IgD-negative memory B cell (primary cell): ENCODE measurements around the gene OR2T10. TPM values are rescaled to one million over a fixed set of nuclear protein-coding genes. Genes with fewer than 3 reads are reported as not detected.
"Not testable (repeated sequence)": the region's sequence is repeated elsewhere in the genome, so short reads cannot be mapped to it uniquely, and the experiment has no call there.

Experiments
- H3K27ac Mint-ChIP-seq, 3 donors: one replicate each; pipeline ENCODE4 v1.8.0; 2020 to 2022; ENCODE audit warnings: mild to moderate bottlenecking in 3 of 3, mixed read lengths in 3 of 3, moderate library complexity in 1 of 3
- H3K27me3 Mint-ChIP-seq: one replicate; pipeline ENCODE4 v1.8.0; 2021; ENCODE audit warnings: mixed read lengths
- H3K36me3 Mint-ChIP-seq: one replicate; pipeline ENCODE4 v1.8.0; 2020; ENCODE audit warnings: mild to moderate bottlenecking, mixed read lengths
- H3K4me1 Mint-ChIP-seq, 3 donors: one replicate each; pipeline ENCODE4 v1.8.0; 2020 to 2022; ENCODE audit warnings: mixed read lengths in 3 of 3, mild to moderate bottlenecking in 1 of 3
- H3K4me3 Mint-ChIP-seq, 4 donors: one replicate each; pipeline ENCODE4 v1.8.0; 2020 to 2022; ENCODE audit warnings: mild to moderate bottlenecking in 4 of 4, mixed read lengths in 4 of 4, moderate library complexity in 3 of 4
- H3K9me3 Mint-ChIP-seq, 3 donors: one replicate each; pipeline ENCODE4 v1.8.0; 2020 to 2021; ENCODE audit warnings: mixed read lengths in 3 of 3, mild to moderate bottlenecking in 1 of 3
- polyA plus RNA-seq: library from polyadenylated mRNA; unstranded; fragments of 300-500 nt; fragmentation: Illumina TruSeq; gene quantifications from one replicate; pipeline ENCODE4 v1.2.3, GENCODE V29; 2021

OR2T10 gene
- polyA plus RNA-seq, 1 donor from 2014 or later = 0.39 TPM

DNA sequence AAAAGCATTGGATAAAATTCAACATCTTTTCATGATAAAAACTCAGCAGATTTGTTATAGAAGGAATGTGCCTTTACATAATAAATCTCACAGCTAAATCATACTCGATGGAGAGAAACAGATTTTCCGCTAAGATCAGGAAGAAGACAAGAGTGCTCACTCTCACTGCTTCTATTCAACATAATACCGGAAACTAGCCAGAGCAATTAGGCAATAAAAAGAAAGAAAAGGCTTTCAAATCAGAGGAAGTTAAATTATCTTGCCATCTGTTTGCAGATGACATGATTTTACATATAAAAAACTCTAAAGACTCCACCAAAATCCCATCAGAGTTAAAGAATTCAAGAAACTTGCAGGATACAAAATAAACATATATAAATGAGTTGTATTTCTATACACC, 26.7 kb downstream of the OR2T10 start:
- H3K27ac Mint-ChIP-seq, H3K9me3 Mint-ChIP-seq, H3K4me1 Mint-ChIP-seq, H3K27me3 Mint-ChIP-seq, H3K36me3 Mint-ChIP-seq, H3K4me3 Mint-ChIP-seq: not testable (repeated sequence)

GRCh38 chr1:248569049-248569448, 28.5 kb downstream of the OR2T10 start:
- not testable (repeated sequence) for H3K36me3 Mint-ChIP-seq, H3K27me3 Mint-ChIP-seq, H3K9me3 Mint-ChIP-seq, H3K27ac Mint-ChIP-seq, H3K4me1 Mint-ChIP-seq, H3K4me3 Mint-ChIP-seq

DNA sequence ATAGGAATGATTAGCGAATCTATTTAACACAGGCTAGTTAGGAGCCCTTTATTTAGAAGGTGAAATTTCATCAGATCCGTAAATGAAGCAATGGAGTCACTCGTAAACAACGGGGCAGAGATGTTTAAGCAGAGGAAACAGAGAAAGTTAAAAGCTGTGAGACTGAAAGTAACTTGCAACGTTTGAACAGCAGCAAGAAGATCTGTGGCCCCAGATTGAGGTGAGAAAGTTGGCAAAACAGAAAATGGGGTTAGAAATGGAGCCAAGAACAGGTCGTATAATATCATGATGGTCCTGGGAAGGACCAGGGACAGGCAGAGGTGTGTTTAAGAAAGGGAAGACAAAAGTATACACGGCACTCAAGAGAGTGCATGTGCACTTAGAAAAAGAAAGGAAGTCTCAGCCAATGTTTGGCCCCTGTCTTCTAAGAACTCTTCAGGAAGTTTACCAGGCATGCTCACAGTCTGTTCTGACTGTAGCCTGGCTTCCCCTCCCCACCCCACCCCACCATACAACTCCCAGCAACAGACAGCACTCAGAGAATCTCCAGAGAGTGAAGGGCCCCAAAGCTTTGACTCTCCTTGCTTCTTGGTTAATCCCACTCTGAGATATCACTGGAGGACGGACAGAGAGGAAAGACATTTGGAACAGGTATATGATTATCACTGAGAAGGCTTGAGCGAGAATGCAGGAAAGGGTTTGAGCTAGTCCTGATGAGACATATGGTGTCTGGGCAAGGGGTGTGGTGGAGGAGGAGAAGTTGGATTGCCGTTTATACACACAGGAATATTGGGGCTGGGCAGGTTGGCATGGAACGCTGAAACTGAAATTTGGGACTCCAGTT, 31.7 kb downstream of the OR2T10 start:
- H3K4me1 Mint-ChIP-seq, H3K36me3 Mint-ChIP-seq, H3K27me3 Mint-ChIP-seq, H3K9me3 Mint-ChIP-seq: not testable (repeated sequence)
- H3K27ac Mint-ChIP-seq = peak overlapping the region in 1 of 3 donors; percentile 78
- peak overlapping the region; percentile 9 to 74 (median 44) for H3K4me3 Mint-ChIP-seq

GRCh38 chr1:248562672-248563071, 34.8 kb downstream of the OR2T10 start, which contains the start of gene OR2T29:
Gene OR2T29 (minus strand): TSS chr1:248562772. CDS start chr1:248559491, 3,281 bp downstream.
- not testable (repeated sequence) for H3K4me3 Mint-ChIP-seq, H3K4me1 Mint-ChIP-seq, H3K27ac Mint-ChIP-seq, H3K27me3 Mint-ChIP-seq, H3K36me3 Mint-ChIP-seq, H3K9me3 Mint-ChIP-seq

GRCh38 chr1:248551027-248551426, 46.5 kb downstream of the OR2T10 start:
- not testable (repeated sequence) for H3K36me3 Mint-ChIP-seq, H3K9me3 Mint-ChIP-seq, H3K27ac Mint-ChIP-seq

DNA sequence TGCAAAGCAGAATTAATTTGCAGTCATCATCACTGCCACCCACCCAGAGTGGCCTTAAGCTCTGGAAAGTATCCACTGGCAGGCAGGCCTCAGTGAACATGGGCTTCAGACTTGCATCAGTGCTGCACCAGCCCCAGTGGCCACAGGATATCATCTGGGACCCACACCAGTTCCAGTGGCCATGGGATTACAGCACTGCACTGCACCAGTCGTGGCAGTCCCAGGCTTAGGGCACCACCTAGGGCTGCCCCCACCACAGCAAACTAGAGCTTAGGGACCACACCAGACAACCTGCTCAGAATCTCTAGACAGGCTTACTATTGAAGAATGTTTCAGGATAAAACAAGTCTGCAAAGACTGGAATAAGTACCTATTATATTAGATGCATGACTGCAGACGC, 50.1 kb downstream of the OR2T10 start:
- not testable (repeated sequence) for H3K27ac Mint-ChIP-seq, H3K27me3 Mint-ChIP-seq, H3K9me3 Mint-ChIP-seq, H3K4me1 Mint-ChIP-seq, H3K4me3 Mint-ChIP-seq, H3K36me3 Mint-ChIP-seq

More at GRCh38 chr1:248551027-248551426, 46.5 kb downstream of the OR2T10 start:
- not testable (repeated sequence) for H3K4me1 Mint-ChIP-seq, H3K4me3 Mint-ChIP-seq, H3K27me3 Mint-ChIP-seq

Other genes with a start within 250 kb of the OR2T10 start
- not detected for gene OR14C36, start 248.9 kb downstream of the OR2T10 start, polyA plus RNA-seq
- not detected for gene OR2T4, start 236.0 kb downstream of the OR2T10 start, polyA plus RNA-seq
- not detected for gene OR2T6, start 222.0 kb downstream of the OR2T10 start, polyA plus RNA-seq
- not detected for gene OR2T1, start 194.7 kb downstream of the OR2T10 start, polyA plus RNA-seq
- gene OR2T2, start 152.1 kb downstream of the OR2T10 start, polyA plus RNA-seq = not detected
- not detected for gene OR2T3, start 124.3 kb downstream of the OR2T10 start, polyA plus RNA-seq
- 0.16 TPM for gene OR2T5, start 109.1 kb downstream of the OR2T10 start, polyA plus RNA-seq
- gene OR2G6, start 89.6 kb downstream of the OR2T10 start, polyA plus RNA-seq = not detected
- not detected for gene OR2T29, start 34.9 kb downstream of the OR2T10 start, polyA plus RNA-seq
- not detected for gene OR2T34, start 22.9 kb downstream of the OR2T10 start, polyA plus RNA-seq
- not detected for gene OR2T11, start 37.4 kb upstream of the OR2T10 start, polyA plus RNA-seq
- gene OR2T35, start 47.6 kb upstream of the OR2T10 start, polyA plus RNA-seq = not detected
- gene OR2T27, start 57.8 kb upstream of the OR2T10 start, polyA plus RNA-seq = not detected
- not detected for gene OR14I1, start 105.1 kb upstream of the OR2T10 start, polyA plus RNA-seq
- gene LYPD8, start 158.1 kb upstream of the OR2T10 start, polyA plus RNA-seq = not detected
- gene SH3BP5L, start 228.2 kb upstream of the OR2T10 start, polyA plus RNA-seq = 4.9 TPM
- 46.3 TPM for gene ZNF672, start 240.5 kb upstream of the OR2T10 start, polyA plus RNA-seq